SK-N-MC (cell line): ENCODE results near the gene IRF2BPL.

ENCODE experiments used
- DNase-seq: peaks from one replicate; pipeline ENCODE4 v3.0.0-alpha.2; 2011; ENCODE audit warnings: low read depth, low spot score
- H3K27ac ChIP-seq: fragments of 200-600 bp; sonication (generic); 2 replicates; pipeline ENCODE4 v1.5.1; 2016; ENCODE audit warnings: mixed run types
- H3K36me3 ChIP-seq: fragments of 200-600 bp; sonication (generic); 2 replicates; pipeline ENCODE4 v1.6.1; 2017; ENCODE audit warnings: antibody characterized with exemption, low read length, mixed read lengths; ENCODE audit not compliant: insufficient read depth
- H3K4me3 ChIP-seq: fragments of 200-600 bp; sonication (generic); 2 replicates; pipeline ENCODE4 v1.5.1; 2016
- H3K9ac ChIP-seq: fragments of 200-600 bp; sonication (generic); 2 replicates; pipeline ENCODE4 v1.8.0; 2017; ENCODE audit warnings: mixed run types, mixed read lengths; ENCODE audit not compliant: insufficient read length
- H3K9me3 ChIP-seq: fragments of 200-600 bp; sonication (generic); 2 replicates; pipeline ENCODE4 v1.6.1; 2017; ENCODE audit warnings: low read depth, mild to moderate bottlenecking, antibody characterized with exemption, low read length, moderate library complexity, mixed read lengths
- EZH2 ChIP-seq: fragments of 200-600 bp; sonication (generic); IDR thresholded peaks from one replicate; pipeline ENCODE4 v1.6.1; 2017; ENCODE audit warnings: antibody characterized with exemption
- FOXP2 ChIP-seq: optimal IDR thresholded peaks from 2 replicates; pipeline ENCODE3; 2011; ENCODE audit warnings: mild to moderate bottlenecking, moderate library complexity; ENCODE audit not compliant: insufficient read depth; ENCODE audit errors: extremely low read length, control extremely low read depth
- POLR2AphosphoS5 ChIP-seq: IDR thresholded peaks from 2 replicates; pipeline ENCODE4 v1.6.1; 2012; ENCODE audit warnings: mild to moderate bottlenecking, low read depth, low read length, borderline replicate concordance

Gene IRF2BPL

GRCh38 chr14:77046721-77047120 lies 18.2 kb upstream of the IRF2BPL start:
- Histone ChIP-seq H3K9ac (no peak overlapping the region), H3K27ac (no peak overlapping the region), H3K36me3 (no peaks in the 10 kb centered on the region), H3K4me3 (no peak overlapping the region), H3K9me3 (no peaks in the 10 kb centered on the region)
- TF ChIP-seq POLR2AphosphoS5 (no peak), FOXP2 (no peak), EZH2 (no peak)
- no peak for DNase-seq

- DNase-seq: no peak
- Histone ChIP-seq H3K9ac (peak overlapping the region; percentile 29), H3K4me3 (peak overlapping the region; percentile 35), H3K27ac (peak overlapping the region; percentile 86), H3K9me3 (no peaks in the 10 kb centered on the region), H3K36me3 (no peaks in the 10 kb centered on the region)
- no peak for TF ChIP-seq POLR2AphosphoS5
- TF ChIP-seq EZH2: no peak
- no peak for TF ChIP-seq FOXP2
Observed at GRCh38 chr14:77045238-77046162, 17.0 kb upstream of the IRF2BPL start.

GRCh38 chr14:77044783-77045237 lies 16.3 kb upstream of the IRF2BPL start:
- no peaks in the 10 kb centered on the region for H3K9me3 ChIP-seq
- TF ChIP-seq POLR2AphosphoS5 (no peak), EZH2 (no peak), FOXP2 (no peak)
- H3K36me3 ChIP-seq: no peaks in the 10 kb centered on the region
- DNase-seq: no peak
- H3K27ac ChIP-seq: peak overlapping the region; percentile 86
- H3K9ac ChIP-seq: peak overlapping the region; percentile 29
- peak overlapping the region; percentile 35 for H3K4me3 ChIP-seq

- Histone ChIP-seq H3K9ac (no peak overlapping the region), H3K36me3 (no peaks in the 10 kb centered on the region), H3K9me3 (no peaks in the 10 kb centered on the region), H3K27ac (peak overlapping the region; percentile 99), H3K4me3 (peak overlapping the region; percentile 35; the same call in 1 of the 2 replicates)
- DNase-seq: no peak
- TF ChIP-seq FOXP2 (no peak), EZH2 (no peak), POLR2AphosphoS5 (no peak)
Observed at GRCh38 chr14:77043984-77044485, 15.5 kb upstream of the IRF2BPL start.

- peak overlapping the region; percentile 99 for H3K27ac ChIP-seq
- peak overlapping the region; percentile 43; the same call in 1 of the 2 replicates for H3K4me3 ChIP-seq
- no peaks in the 10 kb centered on the region for H3K9me3 ChIP-seq
- H3K36me3 ChIP-seq: no peaks in the 10 kb centered on the region
- DNase-seq: no peak
- H3K9ac ChIP-seq: peak overlapping the region; percentile 27
- TF ChIP-seq POLR2AphosphoS5 (peak; percentile 17; the same call in 1 of the 2 replicates), FOXP2 (no peak), EZH2 (no peak)
Observed at GRCh38 chr14:77043177-77043983, 14.9 kb upstream of the IRF2BPL start.

- Histone ChIP-seq H3K36me3 (no peaks in the 10 kb centered on the region), H3K27ac (peak overlapping the region; percentile 99), H3K9me3 (no peaks in the 10 kb centered on the region), H3K4me3 (no peak overlapping the region; the same call in 1 of the 2 replicates), H3K9ac (peak overlapping the region; percentile 75)
- TF ChIP-seq EZH2 (no peak), FOXP2 (no peak), POLR2AphosphoS5 (no peak)
- no peak for DNase-seq
Observed at GRCh38 chr14:77041881-77042545, 13.5 kb upstream of the IRF2BPL start.

GRCh38 chr14:77040741-77041653 lies 12.5 kb upstream of the IRF2BPL start:
- no peaks in the 10 kb centered on the region for H3K9me3 ChIP-seq
- DNase-seq: peak; percentile 88
- TF ChIP-seq FOXP2 (no peak), EZH2 (no peak), POLR2AphosphoS5 (no peak; the same call in 1 of the 2 replicates)
- H3K9ac ChIP-seq: peak overlapping the region; percentile 75
- H3K36me3 ChIP-seq: no peaks in the 10 kb centered on the region
- H3K27ac ChIP-seq: peak overlapping the region; percentile 99
- peak overlapping the region; percentile 76 for H3K4me3 ChIP-seq
